ENCODE results near the gene TNP2.

TNP2 gene

GRCh38 chr16:11249233-11250061 lies 19.7 kb downstream of the TNP2 start:
- CTCF ChIA-PET: no interaction called here
- TF ChIP-seq L3MBTL2 (conservative IDR thresholded peaks at IDR 0.05): no peak
- no peak for TF ChIP-seq ZNF384 (IDR thresholded peaks at IDR 0.05)
- no peak for TF ChIP-seq SP1 (IDR thresholded peaks at IDR 0.05)
- no peak for TF ChIP-seq ELF4 (IDR thresholded peaks at IDR 0.05)
- TF ChIP-seq FOXA1 (IDR thresholded peaks at IDR 0.05): no peak
- no peak for TF ChIP-seq LEF1 (IDR thresholded peaks at IDR 0.05; ENCODE audit: borderline replicate concordance)
- no peak for TF ChIP-seq NFRKB (IDR thresholded peaks at IDR 0.05)
- TF ChIP-seq HDGF (IDR thresholded peaks at IDR 0.05; ENCODE audit: borderline replicate concordance): no peak
- no peak for TF ChIP-seq SUZ12 (IDR thresholded peaks at IDR 0.05)
- no peak for TF ChIP-seq TARDBP (IDR thresholded peaks at IDR 0.05)
- TF ChIP-seq FOXM1 (IDR thresholded peaks at IDR 0.05; ENCODE audit: borderline replicate concordance): no peak
- TF ChIP-seq CTBP1 (IDR thresholded peaks at IDR 0.05; ENCODE audit: borderline replicate concordance): no peak
- TF ChIP-seq BHLHE40 (IDR thresholded peaks at IDR 0.05; ENCODE audit: borderline replicate concordance): no peak
- no peak for TF ChIP-seq PKNOX1 (IDR thresholded peaks at IDR 0.05)
- no peak for DNase-seq (ENCODE audit: extremely low spot score)
- POLR2A ChIA-PET: no interaction called here

- no peak for DNase-seq (ENCODE audit: extremely low spot score)
- CTCF ChIA-PET: interaction anchor here (0.6 kb wide), 2 partner anchors 60 to 115 kb away, joined by 3 to 4 read pairs; no protein-coding TSS in a partner anchor
- TF ChIP-seq FOXK2 (IDR thresholded peaks at IDR 0.05): no peak
- TF ChIP-seq FOXM1 (IDR thresholded peaks at IDR 0.05; ENCODE audit: borderline replicate concordance): no peak
- no peak for TF ChIP-seq BHLHE40 (IDR thresholded peaks at IDR 0.05; ENCODE audit: borderline replicate concordance)
- TF ChIP-seq HDGF (IDR thresholded peaks at IDR 0.05; ENCODE audit: borderline replicate concordance): no peak
- TF ChIP-seq FOXA1 (IDR thresholded peaks at IDR 0.05): no peak
- TF ChIP-seq LEF1 (IDR thresholded peaks at IDR 0.05; ENCODE audit: borderline replicate concordance): no peak
- no peak for TF ChIP-seq ARNT (IDR thresholded peaks at IDR 0.05)
- TF ChIP-seq ZNF384 (IDR thresholded peaks at IDR 0.05): no peak
- TF ChIP-seq TARDBP (IDR thresholded peaks at IDR 0.05): no peak
- no peak for TF ChIP-seq L3MBTL2 (conservative IDR thresholded peaks at IDR 0.05)
- no peak for TF ChIP-seq CTBP1 (IDR thresholded peaks at IDR 0.05; ENCODE audit: borderline replicate concordance)
- TF ChIP-seq SUZ12 (IDR thresholded peaks at IDR 0.05): no peak
- POLR2A ChIA-PET: interaction anchor here (0.6 to 3.8 kb wide), 2 partner anchors 8 to 135 kb away, joined by 3 to 11 read pairs; partner anchors contain the start of gene SOCS1
Observed at GRCh38 chr16:11248133-11248532, 21.0 kb downstream of the TNP2 start.

GRCh38 chr16:11245988-11246387 lies 23.1 kb downstream of the TNP2 start:
- no peak for DNase-seq (ENCODE audit: extremely low spot score)
- ChIA-PET POLR2A (interaction anchor here (3.8 kb wide), 1 partner anchor 10 kb away, joined by 11 read pairs; the partner anchor contains the start of gene SOCS1), CTCF (interaction anchor here (1.4 kb wide), 1 partner anchor 10 kb away, joined by 6 read pairs; the partner anchor contains the start of gene SOCS1)
- TF ChIP-seq SUZ12 (IDR thresholded peaks at IDR 0.05) (no peak), ELF4 (IDR thresholded peaks at IDR 0.05) (no peak), TARDBP (IDR thresholded peaks at IDR 0.05) (no peak)

- POLR2A ChIA-PET: interaction anchor here (3.8 kb wide), 1 partner anchor 11 kb away, joined by 11 read pairs; the partner anchor contains the start of gene SOCS1
- DNase-seq (ENCODE audit: extremely low spot score): no peak
- CTCF ChIA-PET: interaction anchor here (0.6 to 1.4 kb wide), 2 partner anchors 10 to 84 kb away, joined by 3 to 6 read pairs; partner anchors contain the start of gene SOCS1
- TF ChIP-seq BHLHE40 (IDR thresholded peaks at IDR 0.05; ENCODE audit: borderline replicate concordance): no peak
Observed at GRCh38 chr16:11245222-11245737, 23.8 kb downstream of the TNP2 start.

GRCh38 chr16:11242658-11243057 lies 26.5 kb downstream of the TNP2 start:
- CTCF ChIA-PET: no interaction called here
- TF ChIP-seq ELF4 (IDR thresholded peaks at IDR 0.05) (no peak), FOXA1 (IDR thresholded peaks at IDR 0.05) (no peak), L3MBTL2 (conservative IDR thresholded peaks at IDR 0.05) (no peak), CTBP1 (IDR thresholded peaks at IDR 0.05; ENCODE audit: borderline replicate concordance) (no peak), SUZ12 (IDR thresholded peaks at IDR 0.05) (no peak), SP1 (IDR thresholded peaks at IDR 0.05) (no peak), NFRKB (IDR thresholded peaks at IDR 0.05) (no peak), BHLHE40 (IDR thresholded peaks at IDR 0.05; ENCODE audit: borderline replicate concordance) (no peak)
- no peak for DNase-seq (ENCODE audit: extremely low spot score)
- POLR2A ChIA-PET: no interaction called here

- TF ChIP-seq FOXK2 (IDR thresholded peaks at IDR 0.05) (no peak), ZNF384 (IDR thresholded peaks at IDR 0.05) (no peak), SUZ12 (IDR thresholded peaks at IDR 0.05) (no peak)
- DNase-seq (ENCODE audit: extremely low spot score): no peak
- ChIA-PET CTCF (no interaction called here), POLR2A (no interaction called here)
Observed at GRCh38 chr16:11241480-11242204, 27.5 kb downstream of the TNP2 start.

GRCh38 chr16:11240636-11241473 lies 28.3 kb downstream of the TNP2 start:
- no peak for TF ChIP-seq FOXK2 (IDR thresholded peaks at IDR 0.05)
- TF ChIP-seq SP1 (IDR thresholded peaks at IDR 0.05): no peak
- TF ChIP-seq HDGF (IDR thresholded peaks at IDR 0.05; ENCODE audit: borderline replicate concordance): no peak
- no peak for TF ChIP-seq FOXA1 (IDR thresholded peaks at IDR 0.05)
- no peak for TF ChIP-seq L3MBTL2 (conservative IDR thresholded peaks at IDR 0.05)
- no peak for TF ChIP-seq BHLHE40 (IDR thresholded peaks at IDR 0.05; ENCODE audit: borderline replicate concordance)
- TF ChIP-seq LEF1 (IDR thresholded peaks at IDR 0.05; ENCODE audit: borderline replicate concordance): no peak
- TF ChIP-seq CTBP1 (IDR thresholded peaks at IDR 0.05; ENCODE audit: borderline replicate concordance): no peak
- TF ChIP-seq FOXM1 (IDR thresholded peaks at IDR 0.05; ENCODE audit: borderline replicate concordance): no peak
- TF ChIP-seq ELF4 (IDR thresholded peaks at IDR 0.05): no peak
- TF ChIP-seq ZNF384 (IDR thresholded peaks at IDR 0.05): no peak
- no peak for TF ChIP-seq TARDBP (IDR thresholded peaks at IDR 0.05)
- TF ChIP-seq PKNOX1 (IDR thresholded peaks at IDR 0.05): no peak
- no peak for TF ChIP-seq ARNT (IDR thresholded peaks at IDR 0.05)
- no peak for TF ChIP-seq SUZ12 (IDR thresholded peaks at IDR 0.05)
- TF ChIP-seq NFRKB (IDR thresholded peaks at IDR 0.05): no peak
- no peak for DNase-seq (ENCODE audit: extremely low spot score)
- POLR2A ChIA-PET: no interaction called here

More at GRCh38 chr16:11240636-11241473, 28.3 kb downstream of the TNP2 start:
- CTCF ChIA-PET: no interaction called here

Data from HEK293T (cell line).